C1 segment of cervical spinal cord (tissue), 14 donors: ENCODE data around the gene DOCK6.
A peak's percentile ranks its signal among the peaks of the same experiment; 100 is the strongest.

Experiments
- DNase-seq, 14 donors: peaks; one replicate each; lab custom pipeline; 2025; lab: John Stamatoyannopoulos, UW

DOCK6 gene

DNA sequence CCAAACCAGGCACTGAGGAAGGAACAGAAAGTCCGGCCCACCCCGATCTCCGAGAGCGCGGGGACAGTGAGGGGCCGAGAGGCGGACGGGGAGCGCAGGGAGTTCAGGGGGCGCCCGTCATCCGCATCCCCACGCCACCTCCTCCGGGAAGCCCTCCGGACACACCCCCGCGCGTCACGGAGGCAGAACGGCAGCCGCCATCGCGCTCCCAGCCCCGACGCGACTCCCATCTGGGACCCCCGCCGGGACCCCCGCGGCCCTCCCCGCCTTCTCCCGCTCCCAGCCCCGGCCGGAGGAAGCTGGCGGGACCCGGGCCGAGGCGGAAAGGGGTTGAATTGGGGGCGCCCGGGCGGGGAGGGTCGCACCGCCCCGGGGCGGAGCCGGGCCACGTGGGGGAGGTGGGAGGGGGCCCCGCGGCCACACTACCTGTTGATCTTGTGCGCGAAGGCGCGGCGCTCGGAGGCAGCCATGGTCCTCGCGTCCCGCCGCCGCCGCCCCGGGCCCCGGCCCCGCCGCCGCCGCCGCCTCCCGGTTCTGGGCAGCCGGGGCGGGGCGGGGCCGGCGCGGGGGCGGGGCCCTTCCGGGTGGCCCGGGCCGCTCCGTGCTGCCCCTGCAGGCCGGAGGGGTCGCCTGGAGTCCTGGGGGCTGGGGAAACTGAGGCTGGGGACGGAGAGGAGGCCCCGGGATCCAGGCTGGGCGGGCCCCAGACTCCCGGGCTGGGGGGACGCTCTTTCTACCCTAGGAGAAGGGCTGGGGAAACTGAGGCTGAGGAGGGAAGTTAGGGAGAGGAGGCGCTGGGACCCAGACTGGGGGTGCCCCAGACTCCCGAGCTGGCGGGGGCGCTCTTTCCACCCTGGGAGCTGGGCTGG lies at the start of gene DOCK6:
Gene DOCK6 (minus strand): TSS at position 554 of the 869 bp plus-strand sequence. CDS start 84 bp downstream, at position 470.
- DNase-seq: peak in 2 of 14 donors; percentile 14 to 21

- no peak for DNase-seq
Observed at GRCh38 chr19:11306337-11306736, 44.0 kb upstream of the DOCK6 start.

- no peak for DNase-seq
Observed at GRCh38 chr19:11304936-11305335, 42.6 kb upstream of the DOCK6 start.

GRCh38 chr19:11300811-11301120 lies 38.4 kb upstream of the DOCK6 start:
- DNase-seq: no peak

DNA sequence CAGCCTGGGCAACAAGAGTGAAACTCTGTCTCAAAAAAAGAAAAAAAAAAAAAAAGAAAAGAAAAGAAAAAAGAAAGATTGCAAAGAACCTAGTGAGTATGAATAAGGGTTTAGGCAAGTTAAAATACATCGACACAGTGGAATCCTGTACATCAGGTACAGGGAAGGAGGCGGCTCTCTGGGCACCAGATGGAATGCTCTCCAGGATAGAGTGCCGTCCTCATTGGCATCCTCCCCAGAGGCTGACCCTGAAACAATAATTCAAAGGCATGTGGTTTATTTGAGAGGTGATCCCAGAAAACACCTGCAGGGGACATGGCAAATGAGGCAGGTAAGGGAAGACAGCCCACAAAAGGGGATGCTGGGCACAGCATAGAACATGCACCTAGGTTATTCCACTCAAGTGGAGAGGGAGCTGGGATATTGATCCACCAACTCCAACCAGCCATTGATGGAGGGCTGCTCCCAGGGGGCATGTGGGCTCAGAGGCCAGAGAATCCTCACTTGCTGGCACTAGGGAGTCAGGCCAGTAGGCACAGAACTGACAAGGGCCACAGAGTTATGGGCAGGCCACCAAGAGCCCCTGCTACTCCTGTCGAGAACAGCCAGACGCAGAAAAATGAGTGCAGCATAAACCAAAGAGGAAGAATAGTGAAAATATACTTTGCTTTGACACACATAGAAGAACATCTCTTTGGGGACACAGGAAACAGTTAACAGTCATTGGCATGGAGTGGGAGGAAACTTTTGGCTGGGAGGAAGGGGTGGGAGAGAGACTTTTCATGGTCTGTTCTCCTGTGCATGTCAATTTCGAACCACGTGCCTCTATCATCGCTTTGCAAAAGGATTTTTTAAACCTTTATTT lies 37.9 kb upstream of the DOCK6 start:
- no peak for DNase-seq

DNA sequence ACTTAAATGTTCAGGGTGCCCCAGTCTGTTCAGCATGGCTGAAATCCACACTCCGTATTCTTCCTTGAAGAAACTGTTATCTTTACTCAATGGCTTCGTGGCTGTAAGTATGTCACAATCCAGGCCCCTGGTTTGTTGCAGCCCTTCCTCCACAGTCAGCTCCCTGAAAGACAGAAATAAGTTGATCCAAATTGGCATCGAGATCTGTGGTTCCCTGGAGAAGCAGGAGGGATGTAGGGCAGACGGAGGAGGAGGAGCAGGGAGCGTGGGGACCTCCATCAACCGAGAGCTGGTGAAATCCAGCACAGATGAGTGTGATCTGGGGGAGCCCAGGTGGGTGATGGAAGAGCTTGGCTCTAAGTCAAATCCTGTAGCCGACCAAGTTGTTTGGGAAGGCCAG lies 33.9 kb upstream of the DOCK6 start:
- peak in 1 of 14 donors; percentile 20 for DNase-seq

DNA sequence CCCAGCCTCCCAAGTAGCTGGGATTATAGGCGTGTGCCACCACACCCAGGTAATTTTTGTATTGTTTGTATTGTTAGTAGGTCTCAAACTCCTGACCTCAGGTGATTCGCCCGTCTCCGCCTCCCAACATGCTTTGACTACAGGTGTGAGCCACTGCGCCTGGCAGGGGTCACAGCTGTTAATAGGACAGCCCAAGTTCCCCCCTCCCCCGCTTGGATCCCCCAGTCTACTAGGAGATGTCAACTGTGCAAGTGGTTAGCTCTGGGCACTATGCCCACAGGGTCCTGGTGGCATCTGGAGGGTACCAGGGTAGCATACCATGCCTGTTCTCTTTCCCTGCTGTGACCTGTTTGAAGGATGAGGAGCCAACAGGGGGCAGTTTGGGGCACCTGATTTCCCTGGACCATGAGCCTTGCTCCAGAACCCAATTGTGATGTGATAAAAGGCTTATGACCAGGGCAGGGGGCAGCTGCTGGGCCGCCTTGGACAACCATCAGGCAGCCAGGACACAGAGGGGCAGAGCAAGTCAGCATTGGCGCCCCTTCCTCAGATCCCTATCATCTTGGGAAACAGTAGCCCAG lies 33.4 kb upstream of the DOCK6 start, which contains the start of gene TSPAN16:
Gene TSPAN16 (plus strand): TSS at position 496 of the 581 bp plus-strand sequence. CDS start 138 bp downstream, outside the sequence.
- no peak for DNase-seq

DNA sequence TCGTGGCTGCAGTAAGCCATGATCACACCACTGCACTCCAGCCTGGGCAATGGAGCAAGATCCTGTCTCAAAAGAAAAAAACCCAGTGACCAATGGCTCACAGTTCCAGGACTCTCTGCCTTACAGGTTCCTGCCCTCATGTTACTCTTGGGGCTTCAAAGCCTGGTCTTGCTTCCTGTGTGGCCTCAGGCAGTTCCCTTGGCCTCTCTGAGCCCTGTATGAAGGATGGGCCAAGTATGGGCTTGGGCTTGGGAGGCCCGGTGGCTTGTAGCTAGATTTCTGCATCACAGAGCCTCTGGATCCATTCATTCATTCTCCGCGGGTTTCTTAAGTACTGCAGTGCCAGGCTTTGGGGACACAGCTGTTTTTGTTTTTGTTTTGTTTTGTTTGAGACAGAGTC lies 32.9 kb upstream of the DOCK6 start:
- no peak for DNase-seq

DNA sequence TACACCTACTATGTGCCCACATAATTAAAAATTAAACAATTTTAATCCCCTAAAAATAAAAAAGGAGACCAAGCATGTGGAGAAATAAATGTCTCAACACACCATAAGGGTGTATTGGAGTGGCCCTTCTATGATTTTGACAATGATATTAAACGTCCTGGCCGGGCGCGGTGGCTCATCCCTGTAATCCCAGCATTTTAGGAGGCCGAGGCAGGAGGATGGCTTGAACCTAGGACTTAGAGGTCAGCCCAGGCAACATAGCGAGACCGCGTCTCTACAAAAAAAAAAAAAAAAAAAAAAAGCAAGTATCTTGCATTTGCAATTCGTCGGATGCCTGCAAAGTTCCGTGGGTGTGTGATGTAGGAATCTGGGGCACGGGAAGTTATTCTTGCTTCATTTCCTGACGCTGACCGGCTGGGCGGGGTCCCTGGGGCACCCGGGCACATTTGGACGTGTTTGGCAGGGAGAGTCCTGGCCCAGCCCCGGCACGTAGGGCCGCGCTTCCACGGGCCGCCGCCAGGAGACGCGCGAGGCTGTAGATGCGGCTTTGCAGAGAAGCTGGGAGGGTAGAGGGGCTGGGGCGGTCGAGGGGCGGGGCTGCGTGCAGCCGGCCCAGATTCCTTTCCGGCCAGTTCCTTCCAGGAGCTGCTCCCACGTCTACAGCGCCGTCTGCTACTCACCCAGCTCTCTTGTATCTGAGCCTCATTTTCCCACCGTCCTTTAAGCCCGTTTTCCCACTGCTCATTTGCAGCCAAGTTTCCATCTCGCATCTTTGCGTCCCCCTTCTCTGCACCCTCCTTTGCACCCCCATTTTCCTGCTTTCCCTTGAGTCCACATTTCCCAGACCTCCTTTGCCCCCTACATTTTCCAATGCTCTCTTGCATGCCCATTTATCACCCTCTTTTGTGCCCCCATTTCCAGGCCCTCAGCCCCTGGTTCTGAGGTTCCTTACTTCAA lies 31.4 kb upstream of the DOCK6 start:
- peak; percentile 34 to 89 (median 82) for DNase-seq

- no peak for DNase-seq
Observed at GRCh38 chr19:11291991-11292390, 29.7 kb upstream of the DOCK6 start.

- DNase-seq: no peak
Observed at GRCh38 chr19:11291415-11291814, 29.1 kb upstream of the DOCK6 start.

DNA sequence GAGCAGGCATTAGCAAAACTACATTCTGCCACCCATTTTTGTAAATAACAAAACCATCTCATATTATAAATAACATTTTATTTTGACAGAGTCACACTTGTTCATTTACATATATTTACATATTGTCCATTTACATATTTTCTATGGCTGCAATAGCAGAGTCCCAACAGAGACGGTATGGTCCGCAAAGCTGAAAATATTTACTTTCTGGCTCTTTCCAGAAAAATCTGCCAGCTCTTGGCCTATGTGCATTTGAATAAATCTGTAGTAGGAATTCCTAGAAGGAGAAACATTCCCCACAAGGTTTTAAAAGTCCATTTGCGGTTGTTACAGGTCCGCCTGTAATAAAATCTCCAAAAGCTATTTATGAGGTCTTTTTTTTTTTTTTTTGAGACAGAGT lies 27.9 kb upstream of the DOCK6 start:
- DNase-seq: no peak

DNA sequence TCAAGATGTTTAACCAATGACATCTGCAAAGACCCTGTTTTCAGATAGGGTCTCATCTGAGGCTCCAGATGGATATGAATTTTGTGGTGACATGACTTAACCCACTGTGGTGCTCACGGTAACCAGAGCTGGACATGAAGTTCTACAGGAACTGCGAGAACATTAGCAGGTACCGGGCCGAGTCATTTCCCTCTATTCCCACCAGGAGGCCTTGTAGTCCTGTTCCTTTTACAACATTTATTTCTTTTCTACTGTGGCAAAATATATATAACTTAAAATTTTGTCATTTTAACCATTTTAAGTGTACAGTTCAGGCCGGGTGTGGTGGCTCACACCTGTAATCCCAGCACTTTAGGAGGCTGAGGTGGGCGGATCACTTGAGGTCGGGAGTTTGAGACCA lies 26.0 kb upstream of the DOCK6 start:
- DNase-seq: no peak

- DNase-seq: no peak
Observed at GRCh38 chr19:11286312-11286974, 24.1 kb upstream of the DOCK6 start.

- DNase-seq: no peak
Observed at GRCh38 chr19:11284515-11284914, 22.2 kb upstream of the DOCK6 start.

DNA sequence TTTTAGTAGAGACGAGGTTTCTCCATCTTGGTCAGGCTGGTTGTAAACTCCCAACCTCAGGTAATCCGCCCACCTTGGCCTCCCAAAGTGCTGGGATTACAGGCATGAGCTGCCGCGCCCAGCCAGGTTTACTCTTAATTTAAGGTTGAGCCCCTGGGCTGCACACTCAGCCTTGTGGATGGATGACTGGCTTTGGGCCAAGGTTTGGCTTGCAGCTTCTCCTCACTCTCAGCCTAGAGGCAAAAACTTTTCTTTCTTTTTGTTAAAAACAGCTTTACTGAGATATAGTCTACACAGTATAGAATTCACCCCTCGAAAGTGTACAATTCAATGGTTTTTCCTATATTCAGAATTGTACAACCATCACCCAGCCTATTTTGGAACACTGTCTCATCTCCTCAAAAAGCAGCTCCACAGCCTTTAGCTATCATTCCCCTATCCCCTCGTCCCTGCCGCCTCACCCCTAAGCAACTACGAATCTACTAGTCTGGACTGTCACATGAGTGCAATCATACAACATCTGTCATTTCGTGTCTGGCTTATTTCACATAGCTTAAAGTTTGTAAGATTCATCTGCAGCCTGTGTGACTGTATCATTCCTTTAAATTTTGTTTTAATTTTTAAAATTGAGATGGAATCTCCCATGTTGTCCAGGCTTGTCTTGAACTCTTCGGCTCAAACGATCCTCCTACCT lies 19.2 kb upstream of the DOCK6 start:
- no peak for DNase-seq

- no peak for DNase-seq
Observed at GRCh38 chr19:11279505-11280236, 17.3 kb upstream of the DOCK6 start.

DNA sequence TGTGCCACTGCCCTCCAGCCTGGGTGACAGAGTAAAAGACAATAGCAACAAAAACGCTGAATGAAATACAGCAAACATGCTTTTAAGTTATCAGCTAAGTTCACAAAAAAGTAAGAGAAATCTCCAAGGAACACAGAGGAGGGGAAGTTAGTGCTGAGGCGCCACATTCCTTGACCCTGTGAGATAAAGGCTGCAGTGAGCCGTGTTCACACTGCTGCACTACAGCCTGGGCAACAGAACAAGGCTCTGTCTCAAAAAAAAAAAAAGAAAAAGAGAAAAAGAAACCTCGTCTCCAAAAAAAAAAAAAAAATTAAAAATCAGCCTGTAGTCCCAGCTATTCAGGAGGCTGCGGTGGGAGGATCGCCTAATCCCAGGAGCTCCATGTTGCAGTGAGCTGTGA lies 16.3 kb upstream of the DOCK6 start:
- DNase-seq: no peak

- no peak for DNase-seq
Observed at GRCh38 chr19:11274533-11275086, 12.3 kb upstream of the DOCK6 start.
